Right ventricle myocardium superior (tissue), 1 donor: ENCODE results near the gene SCN5A. TPM values are rescaled to one million over a fixed set of nuclear protein-coding genes. Genes with fewer than 3 reads are reported as not detected.

Source experiments
- ATAC-seq: fragments of 200-7000 bp; cut with Tn5 transposase; one replicate; pipeline ENCODE4 v1.9.1; 2020; ENCODE audit warnings: mild to moderate bottlenecking; ENCODE audit not compliant: poor library complexity
- DNase-seq: peaks from one replicate; pipeline ENCODE4 v3.0.0-alpha.2; 2020
- intact Hi-C: fragments of 100-400 bp; cut with DNase I; formaldehyde crosslinking; loops from one replicate; pipeline ENCODE4 v1.11.2; 2022
- total RNA-seq: library from RNA; stranded (reverse); fragmentation: NEBNext Ultra II Directional; extraction: Animal tissue kit (Norgen Biotek cat#: 25700); gene quantifications from one replicate; pipeline ENCODE4 v1.2.1, GENCODE V29; 2021
- donor health status: DM: no; HTN: yes; CAD: no; lungs with severe emphysema.

Gene SCN5A
- total RNA-seq, 1 donor from 2014 or later: 162 TPM

DNA sequence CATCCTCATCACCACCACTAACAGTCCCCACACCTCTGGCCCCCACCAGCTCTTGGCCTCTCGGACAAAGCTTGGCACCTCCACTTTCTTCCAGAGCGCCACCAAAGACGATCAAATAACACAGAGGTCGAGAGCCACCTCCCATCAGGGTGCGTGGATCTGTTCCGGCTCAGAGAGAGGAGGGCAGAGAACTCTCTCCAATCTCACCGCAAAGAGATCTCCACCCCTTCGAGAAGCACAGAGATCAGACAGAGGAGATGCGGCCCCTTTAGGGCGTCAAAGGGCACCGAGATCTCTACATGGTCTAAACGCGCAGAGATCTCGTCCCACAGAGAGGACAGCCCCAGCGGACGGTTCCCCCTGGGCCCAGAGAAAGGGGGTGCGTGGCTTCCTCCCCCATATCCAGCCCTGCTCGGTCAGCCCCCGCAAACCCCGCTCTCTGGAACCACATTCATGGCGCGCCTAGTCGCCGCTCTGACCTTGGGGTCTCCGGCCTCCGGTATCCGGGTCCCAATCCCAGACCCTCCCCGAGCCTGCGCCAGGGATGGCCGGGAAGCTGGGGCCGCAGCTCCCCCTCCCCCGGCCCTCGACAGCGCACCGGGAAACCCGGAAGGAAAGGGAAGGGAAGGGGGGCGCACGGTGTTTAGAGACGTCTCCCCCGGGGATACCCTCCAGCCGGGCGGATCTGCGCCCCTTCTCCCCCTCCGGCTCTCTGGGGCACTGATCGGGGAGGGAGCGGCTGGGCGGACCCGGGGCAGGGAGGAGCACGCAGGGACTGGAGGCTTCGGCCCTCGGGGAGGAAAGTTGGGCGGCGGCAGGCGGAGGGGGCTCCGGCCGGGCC lies 608 bp downstream of the SCN5A start:
- intact Hi-C loops: loop anchor here (5.0 kb wide), 1 partner anchor 127 kb away; no protein-coding TSS in a partner anchor
- DNase-seq (no peak), ATAC-seq (no peak)

DNA sequence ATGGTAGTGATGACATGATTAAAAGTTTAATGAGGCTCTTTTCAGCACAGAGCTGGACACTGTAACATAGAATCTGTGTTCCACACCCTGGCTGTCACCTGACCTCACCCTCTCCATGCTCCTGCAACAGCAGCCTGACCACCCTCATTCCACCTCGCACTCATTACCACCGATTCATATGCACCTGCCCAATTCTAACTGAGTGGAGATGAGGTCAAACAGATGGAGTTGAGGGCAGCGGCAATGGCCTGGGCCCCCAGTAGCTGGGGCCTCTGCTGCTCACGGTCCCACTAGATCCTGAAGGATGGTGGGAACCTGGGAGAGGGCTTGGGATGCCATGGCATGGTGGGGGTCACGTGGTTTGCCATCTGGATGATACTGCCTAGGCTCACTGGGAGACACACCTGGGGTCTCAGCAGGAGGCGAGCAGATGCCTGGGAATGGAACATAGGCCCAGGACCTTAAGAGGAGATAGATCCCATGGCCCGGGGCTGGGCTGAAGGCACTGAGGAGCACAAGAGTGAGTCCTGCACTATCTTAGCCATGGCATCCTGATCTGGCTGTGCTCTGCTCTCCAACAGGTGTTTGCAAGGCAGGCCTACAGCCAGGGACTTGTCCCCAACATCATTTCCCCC lies 1.3 kb downstream of the SCN5A start:
- intact Hi-C loops: loop anchor here (5.0 kb wide), 1 partner anchor 126 kb away; no protein-coding TSS in a partner anchor
- DNase-seq (no peak), ATAC-seq (no peak)

DNA sequence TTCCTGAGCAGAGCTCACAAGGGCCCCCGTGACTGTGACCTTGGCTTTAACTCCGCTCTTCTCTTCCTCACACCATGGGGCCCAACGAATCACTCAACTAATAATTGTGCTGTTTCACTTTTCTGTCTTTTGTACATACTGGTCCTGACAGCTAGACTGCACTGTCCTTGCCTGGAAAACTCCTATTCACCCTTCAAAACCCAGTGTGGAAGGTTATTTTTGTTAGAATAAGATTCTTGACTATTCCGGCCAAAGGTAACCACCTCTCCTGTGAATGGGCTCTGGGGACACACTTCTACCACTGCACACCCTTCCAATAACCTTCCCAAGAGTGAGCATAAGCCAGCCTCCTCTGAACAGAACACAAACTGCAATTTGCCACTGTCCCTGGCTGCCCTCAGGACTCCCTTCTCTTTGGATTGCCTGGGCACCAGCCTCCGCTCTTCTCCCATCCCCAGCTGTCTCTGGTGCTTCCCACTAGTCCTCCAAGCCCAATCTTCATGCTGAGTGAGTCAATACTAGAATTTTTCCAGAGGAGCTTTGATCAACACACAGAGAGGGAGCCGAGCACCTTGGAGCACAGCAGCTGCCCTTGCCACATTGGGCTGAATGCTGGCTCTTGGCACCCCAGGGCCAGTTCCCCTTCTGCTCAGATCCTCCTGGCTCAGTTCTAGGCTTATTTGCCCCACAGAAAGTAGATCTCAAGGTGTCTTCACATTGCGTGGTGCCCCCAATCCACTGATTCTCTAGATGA lies 2.1 kb downstream of the SCN5A start:
- intact Hi-C loops: loop anchor here (5.0 kb wide), 1 partner anchor 125 kb away; no protein-coding TSS in a partner anchor
- ATAC-seq (no peak), DNase-seq (no peak)

DNA sequence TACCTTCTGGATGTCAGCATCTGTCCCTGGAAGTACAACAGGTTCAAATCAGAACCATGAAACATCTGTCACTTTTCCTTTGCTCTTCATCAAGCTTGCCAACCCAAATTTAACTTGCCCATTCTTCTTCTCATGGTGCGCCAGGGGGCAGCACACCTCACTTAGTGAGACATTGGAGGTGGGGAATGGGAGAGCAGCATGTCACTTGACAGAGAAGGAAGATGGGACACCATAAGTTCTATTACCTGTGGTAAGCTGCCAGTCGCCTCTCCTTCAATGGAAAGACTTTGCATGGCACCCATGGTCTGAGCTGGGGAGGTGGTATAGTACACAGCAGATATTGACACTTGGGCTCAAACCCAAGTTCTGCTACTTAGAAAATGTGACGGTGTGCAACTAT lies 2.9 kb downstream of the SCN5A start:
- ATAC-seq: no peak
- intact Hi-C loops: loop anchor here (5.0 kb wide), 1 partner anchor 124 kb away; no protein-coding TSS in a partner anchor
- DNase-seq: no peak

DNA sequence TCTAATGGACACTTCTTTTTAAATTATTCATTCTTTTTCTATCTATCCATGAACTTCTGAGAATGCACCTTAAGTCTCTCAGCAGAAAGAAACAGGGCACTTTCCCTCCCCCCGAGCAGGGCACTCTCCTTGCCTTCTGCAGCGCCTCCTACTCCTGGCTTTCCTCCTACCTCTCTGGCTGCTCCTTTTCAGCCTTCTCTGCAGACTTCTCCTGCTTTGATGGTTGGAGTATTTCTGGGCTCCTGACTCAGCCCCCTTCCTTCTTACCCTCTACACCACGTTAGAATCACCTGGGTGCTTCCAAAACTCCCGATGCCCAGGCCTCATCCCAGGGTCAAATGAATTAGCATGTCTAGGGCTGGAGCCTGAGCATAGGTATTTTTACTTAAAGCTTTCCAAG lies 3.4 kb downstream of the SCN5A start:
- intact Hi-C loops: loop anchor here (5.0 kb wide), 1 partner anchor 124 kb away; no protein-coding TSS in a partner anchor
- DNase-seq (no peak), ATAC-seq (no peak)

DNA sequence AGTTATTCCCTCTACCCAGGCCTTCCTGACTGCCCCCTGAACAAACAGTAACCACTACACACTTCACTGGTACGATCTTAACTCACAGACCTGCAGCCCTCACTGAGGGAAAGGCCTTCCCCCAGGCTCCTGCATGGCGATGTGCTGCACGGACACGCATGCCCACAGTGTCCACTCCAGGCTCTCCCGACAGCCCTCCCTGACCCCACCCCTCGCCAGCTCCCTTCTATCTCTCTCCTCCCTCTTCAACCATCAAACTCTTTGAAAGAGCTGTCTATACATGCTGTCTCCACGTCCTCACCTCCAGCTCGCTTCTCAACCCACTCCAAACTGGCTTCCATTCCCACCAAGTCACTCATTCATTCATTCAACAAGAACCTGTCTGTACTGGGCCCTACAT lies 3.9 kb downstream of the SCN5A start:
- DNase-seq (peak; percentile 74), ATAC-seq (peak; percentile 64)
- intact Hi-C loops: loop anchor here (5.0 kb wide), 1 partner anchor 123 kb away; no protein-coding TSS in a partner anchor

DNA sequence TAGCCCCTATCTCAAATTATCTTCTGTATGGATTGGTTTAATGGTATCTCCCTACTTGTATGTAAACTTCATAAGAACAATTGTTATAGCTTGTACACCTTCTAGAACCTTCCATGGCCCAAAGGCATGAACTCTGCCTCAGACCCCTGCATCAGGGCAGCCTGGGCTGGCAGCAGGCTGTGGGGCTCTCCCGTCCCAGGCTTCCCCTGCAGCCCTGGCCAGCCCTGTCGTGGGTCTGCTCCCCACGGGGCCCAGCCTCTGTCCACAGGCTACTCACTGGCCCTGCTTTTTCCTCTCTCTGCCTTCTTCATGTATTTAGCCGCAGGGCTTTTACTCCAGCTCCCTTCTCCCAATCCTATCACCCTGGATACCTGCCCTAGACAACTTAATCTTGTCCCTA lies 4.4 kb downstream of the SCN5A start:
- DNase-seq (no peak), ATAC-seq (no peak)
- intact Hi-C loops: loop anchor here (5.0 kb wide), 1 partner anchor 123 kb away; no protein-coding TSS in a partner anchor

DNA sequence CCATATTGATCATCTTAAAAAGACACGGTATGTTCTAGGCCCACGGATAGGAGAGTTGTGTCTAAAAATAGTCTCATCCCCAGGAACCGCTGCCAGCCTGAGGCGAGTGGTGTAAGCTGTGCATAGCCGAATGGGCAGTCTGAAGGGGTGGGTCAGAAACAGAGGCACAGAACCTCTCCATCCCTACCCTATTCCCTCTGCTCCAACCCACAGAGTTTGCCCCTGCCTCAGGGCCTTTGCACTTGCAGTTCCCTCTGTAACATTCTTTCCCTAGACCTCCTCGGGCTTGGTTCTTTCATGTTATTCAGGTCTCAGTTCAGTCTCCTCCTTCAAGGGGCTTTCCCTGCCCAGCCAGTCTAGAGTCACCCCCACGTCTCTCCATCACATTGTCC lies 4.8 kb downstream of the SCN5A start:
- intact Hi-C loops: loop anchor here (5.0 kb wide), 1 partner anchor 122 kb away; no protein-coding TSS in a partner anchor
- DNase-seq (peak; percentile 73), ATAC-seq (peak; percentile 67)

DNA sequence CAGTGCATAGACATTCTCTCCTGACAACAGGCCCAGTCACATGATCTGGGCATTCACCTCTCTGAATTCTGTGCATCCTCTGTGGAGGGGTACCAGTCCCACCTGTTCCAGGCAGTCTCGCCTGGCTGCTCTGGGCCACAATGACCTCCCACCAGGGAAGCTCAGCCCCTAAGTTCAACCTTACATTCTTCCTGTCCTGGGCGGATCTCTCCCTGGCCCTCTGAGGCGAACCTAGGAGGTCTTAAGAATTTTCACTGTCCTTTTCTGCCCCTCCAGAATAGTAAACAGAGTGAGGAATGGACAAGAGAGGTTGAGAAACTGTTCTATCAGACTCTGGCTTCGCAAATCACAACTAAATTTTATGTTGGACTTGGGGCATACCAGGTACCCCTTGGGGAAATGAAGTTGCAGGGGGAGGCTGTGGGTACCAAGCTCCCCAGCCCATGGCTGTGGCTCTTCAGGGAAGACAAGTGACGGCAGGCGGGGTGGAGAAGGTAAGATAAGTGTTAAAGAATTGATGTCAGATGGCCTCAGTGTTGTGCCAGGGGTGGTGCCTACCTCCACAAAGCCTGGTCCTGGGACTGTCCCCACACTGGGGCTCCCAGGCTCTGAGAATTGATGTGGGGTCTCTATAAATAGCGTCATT lies 5.3 kb downstream of the SCN5A start:
- intact Hi-C loops: no loop called here

DNA sequence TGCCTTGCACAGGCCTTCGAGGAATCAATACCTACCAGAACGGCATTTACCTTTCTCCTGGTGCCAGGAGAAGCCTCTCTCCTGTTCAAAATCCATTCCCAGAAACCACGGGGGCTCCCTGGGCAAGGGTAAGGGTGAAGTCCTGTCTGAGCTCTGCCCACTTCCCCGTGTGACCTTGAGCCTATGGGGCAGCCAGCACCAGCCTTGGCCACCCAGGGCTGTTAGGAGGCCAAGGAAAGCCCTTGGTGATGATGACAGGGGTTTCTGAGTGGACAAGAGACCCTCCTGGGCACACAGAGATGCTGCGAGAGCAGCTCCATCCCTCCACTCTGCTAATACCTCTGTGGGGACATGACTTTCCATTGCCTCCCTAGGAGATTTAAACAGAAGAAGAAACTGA lies 5.9 kb downstream of the SCN5A start:
- intact Hi-C loops: no loop called here
- no peak for ATAC-seq
- DNase-seq: no peak

More for the DNA sequence above, 5.3 kb downstream of the SCN5A start:
- no peak for DNase-seq
- ATAC-seq: no peak

DNA sequence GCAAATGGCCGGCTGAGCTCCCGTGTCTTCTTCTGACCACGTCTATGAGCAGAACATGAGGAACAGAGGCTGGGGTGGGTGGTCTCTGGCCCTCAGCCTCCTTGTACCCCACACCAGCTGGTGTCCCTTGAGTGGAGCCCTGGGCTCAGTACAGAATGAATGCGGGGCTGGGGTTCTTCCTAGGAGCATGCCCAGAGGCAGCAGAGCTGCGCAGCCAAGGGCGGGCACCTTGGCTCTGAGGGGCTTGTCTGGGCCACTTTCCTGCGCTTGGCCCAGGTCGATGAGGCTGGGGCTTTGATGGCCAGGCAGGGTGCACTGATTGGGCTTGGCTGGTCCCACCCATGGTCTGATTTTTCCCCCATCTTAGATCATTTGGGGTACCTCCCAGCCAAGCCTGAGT lies 6.4 kb downstream of the SCN5A start:
- intact Hi-C loops: no loop called here
- DNase-seq (no peak), ATAC-seq (no peak)

DNA sequence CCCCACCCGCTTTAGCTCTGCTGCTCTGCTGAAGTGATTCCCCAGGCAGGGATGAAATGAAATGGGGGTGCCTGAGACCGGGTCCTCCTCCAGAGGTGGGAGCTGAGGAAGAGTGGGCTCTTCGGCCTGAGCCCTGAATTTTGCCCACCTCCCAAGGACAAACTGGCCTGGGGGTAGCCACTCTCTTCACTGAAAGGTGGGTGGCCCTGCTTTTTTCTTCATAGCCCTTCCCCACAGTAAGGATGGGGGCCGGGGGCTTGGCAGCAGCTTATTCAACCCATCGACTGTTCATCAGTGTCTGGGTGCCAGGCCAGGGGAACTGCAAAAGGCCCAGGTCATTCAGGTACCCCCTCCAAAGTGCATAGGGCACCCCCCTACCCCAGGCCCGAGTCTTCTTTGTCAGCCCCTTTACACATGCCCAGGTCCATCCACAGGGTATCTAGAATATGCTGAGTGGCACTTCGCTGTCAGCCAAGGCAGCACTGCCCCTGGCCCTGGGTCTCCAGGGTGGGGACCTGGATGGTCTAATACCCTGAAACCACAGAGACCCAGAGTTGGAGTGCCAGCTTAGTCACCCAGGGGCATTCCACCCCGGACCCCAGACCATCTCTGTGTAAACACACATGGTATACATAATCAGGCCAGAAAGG lies 7.9 kb downstream of the SCN5A start:
- intact Hi-C loops: no loop called here
- DNase-seq (no peak), ATAC-seq (no peak)

DNA sequence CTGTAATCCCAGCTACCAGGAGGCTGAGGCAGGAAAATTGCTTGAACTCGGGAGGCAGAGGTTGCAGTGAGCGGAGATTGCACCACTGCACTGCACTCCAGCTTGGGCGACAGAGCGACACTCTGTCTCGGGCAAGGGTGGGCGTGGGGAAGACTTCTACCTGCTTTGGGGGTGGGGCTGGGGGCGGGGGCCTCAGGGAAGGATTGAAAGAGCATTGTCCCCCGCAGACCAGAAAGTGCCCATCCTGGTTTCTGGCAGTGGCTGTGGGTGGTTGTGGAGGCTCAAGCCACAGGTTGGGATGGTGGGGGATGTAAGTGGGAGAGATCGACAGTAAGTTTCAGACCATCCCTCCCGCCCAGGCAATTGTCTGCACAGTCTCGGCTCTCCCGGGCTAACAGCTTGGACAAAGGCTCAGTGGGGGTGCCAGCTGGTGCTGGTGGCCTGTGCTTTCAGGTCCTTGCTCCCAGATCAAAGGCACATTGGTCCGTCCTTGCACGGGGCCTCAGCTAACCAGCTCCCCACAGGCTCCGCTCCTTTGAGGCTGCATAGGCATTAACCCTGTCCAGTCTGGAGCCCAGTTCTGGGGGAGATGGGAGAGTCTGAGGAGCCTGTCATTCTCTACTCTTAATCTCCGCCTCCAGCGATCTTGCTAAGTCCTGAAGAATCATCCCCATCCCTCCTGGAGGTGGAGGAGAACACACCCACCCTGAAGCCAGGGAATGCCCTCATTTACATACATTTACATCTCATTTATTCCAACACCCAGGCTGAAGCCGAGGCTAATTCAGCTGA lies 8.6 kb downstream of the SCN5A start:
- DNase-seq (no peak), ATAC-seq (no peak)
- intact Hi-C loops: no loop called here

DNA sequence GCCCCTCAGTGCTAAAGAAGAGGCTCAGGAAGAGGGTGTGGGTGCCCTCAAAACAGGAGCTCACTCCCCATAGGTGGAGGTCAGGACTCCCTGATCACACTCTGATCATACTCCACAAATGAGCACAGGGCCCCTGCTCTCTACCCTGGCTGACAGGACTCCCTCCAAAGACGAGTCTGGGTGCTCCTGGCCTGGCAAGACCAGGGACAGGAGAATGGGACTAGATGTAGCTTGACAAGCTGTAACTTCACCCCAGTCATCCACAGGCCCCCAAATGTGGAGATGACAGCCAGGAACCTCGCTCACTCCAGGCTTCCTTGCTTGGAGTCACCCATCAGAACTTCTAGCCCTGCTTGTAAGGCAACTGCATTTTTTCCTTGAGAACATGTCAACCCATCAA lies 11.1 kb downstream of the SCN5A start:
- DNase-seq: no peak
- no peak for ATAC-seq
- intact Hi-C loops: no loop called here

DNA sequence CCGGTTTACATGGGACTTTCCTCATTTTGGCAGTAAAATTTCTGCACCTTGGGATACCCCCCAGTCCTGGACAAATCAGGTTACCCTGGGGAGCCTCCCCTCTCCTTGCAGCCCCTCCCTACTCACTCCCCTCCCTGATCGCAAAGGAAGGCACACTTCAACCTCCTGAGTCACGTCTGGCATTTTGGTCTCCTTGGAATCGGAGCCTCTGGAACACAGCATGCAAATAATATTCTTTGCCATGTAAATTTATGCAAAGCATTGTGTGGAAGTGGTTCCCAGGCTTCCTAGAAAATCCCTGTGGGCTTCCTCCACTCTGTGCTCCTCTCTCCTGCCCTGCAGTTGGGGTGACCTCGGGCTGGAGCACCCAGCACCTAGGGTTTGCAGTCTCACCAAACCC lies 11.6 kb downstream of the SCN5A start:
- DNase-seq: no peak
- no peak for ATAC-seq
- intact Hi-C loops: no loop called here

DNA sequence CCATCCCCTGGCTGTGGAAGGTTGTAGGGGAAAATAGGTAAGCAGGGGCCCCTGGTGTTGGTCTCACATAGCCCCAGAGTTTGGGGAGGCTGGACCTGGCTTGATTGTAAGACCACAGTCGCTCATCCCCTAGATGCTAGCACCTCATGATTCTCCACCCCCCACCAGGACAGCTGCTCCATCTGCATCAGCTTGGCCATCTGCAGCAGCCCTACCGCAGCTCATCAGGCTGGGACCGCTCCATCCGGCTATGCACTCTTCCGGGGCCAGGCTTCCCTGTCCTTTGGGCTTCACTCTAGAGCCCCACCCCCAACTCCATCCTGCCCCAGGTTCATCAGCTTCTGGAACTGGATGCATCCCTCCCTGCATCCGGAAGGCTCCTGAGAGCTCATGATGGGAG lies 12.6 kb downstream of the SCN5A start:
- no peak for ATAC-seq
- intact Hi-C loops: no loop called here
- DNase-seq: no peak

DNA sequence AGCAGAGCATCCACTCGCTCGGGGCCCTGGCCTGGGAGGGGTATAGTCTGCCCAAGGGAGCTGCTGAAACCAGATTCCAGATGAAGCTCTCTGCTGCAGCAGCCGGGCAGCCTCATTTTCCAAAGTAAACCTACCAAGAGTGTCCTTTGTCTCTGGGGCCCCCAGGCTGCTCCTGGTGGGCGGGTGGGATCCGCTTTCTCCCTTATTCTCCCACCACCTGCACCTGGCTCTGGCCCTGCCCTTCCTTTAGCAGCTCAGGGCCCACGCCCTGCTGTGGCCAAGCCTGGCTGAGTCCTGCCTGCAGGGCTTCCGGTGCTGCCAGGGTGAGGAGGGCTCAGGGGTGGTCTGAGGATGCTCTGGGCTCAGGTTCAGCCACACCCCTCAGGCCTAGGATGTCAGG lies 13.0 kb downstream of the SCN5A start:
- DNase-seq (no peak), ATAC-seq (no peak)
- intact Hi-C loops: no loop called here

DNA sequence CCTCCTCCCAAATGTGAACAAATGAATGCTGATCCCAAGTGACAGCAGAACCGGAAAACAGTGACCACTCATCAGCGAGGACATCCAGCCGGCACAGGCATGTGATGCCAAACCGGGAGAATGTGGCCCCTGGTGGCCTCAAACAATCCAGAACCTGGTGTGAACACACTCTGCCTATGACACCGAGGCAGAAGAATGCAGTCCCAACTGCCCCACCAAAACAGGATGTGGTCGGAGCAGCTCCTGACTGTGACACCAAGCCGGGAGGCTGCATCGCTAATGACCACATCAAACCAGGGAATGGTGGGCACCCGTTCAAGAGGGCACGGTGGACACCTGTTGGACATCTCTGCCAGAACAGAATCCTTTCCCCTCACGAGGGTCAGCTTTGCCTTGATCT lies 15.4 kb downstream of the SCN5A start:
- peak; percentile 52 for ATAC-seq
- DNase-seq: no peak
- intact Hi-C loops: no loop called here
